OCI-LY1 (cell line): Measurements from ENCODE around the gene FARP1.
A peak's percentile ranks its signal among the peaks of the same experiment; 100 is the strongest.

Experiments
- H2AFZ ChIP-seq: fragments of 200-600 bp; sonication (generic), shearing (Covaris generic); 2 replicates; pipeline ENCODE4 v1.6.0; 2014; ENCODE audit warnings: antibody characterized with exemption, mild to moderate bottlenecking, low read length
- H3F3A ChIP-seq: fragments of 200-600 bp; sonication (generic), shearing (Covaris generic); 2 replicates; pipeline ENCODE4 v1.6.0; 2014; ENCODE audit warnings: mild to moderate bottlenecking, antibody characterized with exemption, low read length, moderate library complexity; ENCODE audit not compliant: insufficient read depth
- H3K27ac ChIP-seq: fragments of 200-600 bp; sonication (generic); 2 replicates; pipeline ENCODE4 v1.5.1; 2014; ENCODE audit warnings: low read length, mixed run types, mild to moderate bottlenecking, low read depth; ENCODE audit not compliant: poor library complexity, severe bottlenecking
- H3K27me3 ChIP-seq: fragments of 200-600 bp; sonication (generic); 2 replicates; pipeline ENCODE4 v1.6.0; 2014; ENCODE audit warnings: antibody characterized with exemption, mild to moderate bottlenecking, low read length, moderate library complexity; ENCODE audit not compliant: insufficient read depth
- H3K36me3 ChIP-seq: fragments of 200-600 bp; sonication (generic); 2 replicates; pipeline ENCODE4 v1.6.1; 2014; ENCODE audit warnings: mild to moderate bottlenecking, antibody characterized with exemption, low read length, moderate library complexity, mixed read lengths; ENCODE audit not compliant: insufficient read depth
- H3K4me1 ChIP-seq: fragments of 200-600 bp; sonication (generic); 2 replicates; pipeline ENCODE4 v1.5.1; 2014; ENCODE audit warnings: mild to moderate bottlenecking, low read length, moderate library complexity; ENCODE audit not compliant: insufficient read depth, severe bottlenecking
- H3K4me2 ChIP-seq: fragments of 200-600 bp; sonication (generic), shearing (Covaris generic); 2 replicates; pipeline ENCODE4 v1.6.1; 2014; ENCODE audit warnings: low read length
- H3K4me3 ChIP-seq: fragments of 200-600 bp; sonication (generic); 2 replicates; pipeline ENCODE4 v1.5.1; 2014; ENCODE audit warnings: low read length, low read depth, mild to moderate bottlenecking, mixed read lengths; ENCODE audit not compliant: poor library complexity, severe bottlenecking
- H3K79me2 ChIP-seq: fragments of 200-600 bp; shearing (Covaris generic); 2 replicates; pipeline ENCODE4 v1.6.1; 2016; ENCODE audit warnings: mixed run types, low read length, mixed read lengths; ENCODE audit not compliant: insufficient read depth
- H3K9ac ChIP-seq: fragments of 200-600 bp; sonication (generic), shearing (Covaris generic); 2 replicates; pipeline ENCODE4 v1.6.1; 2014; ENCODE audit warnings: mild to moderate bottlenecking, low read length, mixed read lengths
- H3K9me2 ChIP-seq: fragments of 200-600 bp; sonication (generic), shearing (Covaris generic); 2 replicates; pipeline ENCODE4 v1.6.1; 2014; ENCODE audit warnings: low read depth, mild to moderate bottlenecking, low read length, mixed read lengths
- H3K9me3 ChIP-seq: fragments of 200-600 bp; shearing (Covaris generic); 2 replicates; pipeline ENCODE4 v1.6.1; 2014; ENCODE audit warnings: low read length, mixed read lengths
- H4K20me1 ChIP-seq: fragments of 200-600 bp; sonication (generic), shearing (Covaris generic); 2 replicates; pipeline ENCODE4 v1.6.0; 2016; ENCODE audit warnings: mild to moderate bottlenecking, low read length; ENCODE audit not compliant: insufficient read depth
- EZH2 ChIP-seq: fragments of 200-600 bp; sonication (generic), shearing (Covaris generic); IDR thresholded peaks from 2 replicates; pipeline ENCODE4 v1.8.0; 2017; ENCODE audit warnings: borderline replicate concordance, mixed run types, mild to moderate bottlenecking, antibody characterized with exemption, low read length, moderate library complexity, mixed read lengths
- TF ChIP-seq, protein P1 (sequence below): fragments of 200-600 bp; sonication (generic), shearing (Covaris generic); IDR thresholded peaks from 2 replicates; pipeline ENCODE4 v1.5.1; 2017; ENCODE audit warnings: mild to moderate bottlenecking, antibody characterized with exemption, low read length, moderate library complexity, mixed read lengths

The FARP1 gene

DNA sequence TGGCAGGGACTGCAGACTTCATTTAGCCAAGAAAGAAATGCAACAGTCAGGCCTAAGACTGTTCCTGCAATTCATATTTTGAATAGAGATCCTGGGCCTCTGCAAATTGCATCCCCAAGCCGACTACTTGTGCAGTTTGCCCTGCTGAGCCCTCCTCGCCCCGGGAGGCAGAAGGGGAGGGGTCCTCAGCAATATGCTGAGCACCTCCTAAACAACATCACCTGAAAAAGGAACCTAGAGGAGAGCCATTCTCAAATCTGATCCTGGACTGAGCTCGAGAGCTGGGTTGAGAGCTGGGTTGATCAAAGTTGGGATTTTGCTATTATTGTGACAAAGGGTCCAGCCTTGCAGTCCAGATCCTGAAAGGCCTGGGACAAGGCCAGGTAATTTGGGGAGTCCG lies 304.2 kb downstream of the FARP1 start:
- no peaks in the 10 kb centered on the region for H4K20me1 ChIP-seq
- H3F3A ChIP-seq: no peaks in the 10 kb centered on the region
- H2AFZ ChIP-seq: no peak overlapping the region
- no peak overlapping the region for H3K4me2 ChIP-seq
- TF ChIP-seq EZH2: no peak
- TF ChIP-seq, protein P1, sequence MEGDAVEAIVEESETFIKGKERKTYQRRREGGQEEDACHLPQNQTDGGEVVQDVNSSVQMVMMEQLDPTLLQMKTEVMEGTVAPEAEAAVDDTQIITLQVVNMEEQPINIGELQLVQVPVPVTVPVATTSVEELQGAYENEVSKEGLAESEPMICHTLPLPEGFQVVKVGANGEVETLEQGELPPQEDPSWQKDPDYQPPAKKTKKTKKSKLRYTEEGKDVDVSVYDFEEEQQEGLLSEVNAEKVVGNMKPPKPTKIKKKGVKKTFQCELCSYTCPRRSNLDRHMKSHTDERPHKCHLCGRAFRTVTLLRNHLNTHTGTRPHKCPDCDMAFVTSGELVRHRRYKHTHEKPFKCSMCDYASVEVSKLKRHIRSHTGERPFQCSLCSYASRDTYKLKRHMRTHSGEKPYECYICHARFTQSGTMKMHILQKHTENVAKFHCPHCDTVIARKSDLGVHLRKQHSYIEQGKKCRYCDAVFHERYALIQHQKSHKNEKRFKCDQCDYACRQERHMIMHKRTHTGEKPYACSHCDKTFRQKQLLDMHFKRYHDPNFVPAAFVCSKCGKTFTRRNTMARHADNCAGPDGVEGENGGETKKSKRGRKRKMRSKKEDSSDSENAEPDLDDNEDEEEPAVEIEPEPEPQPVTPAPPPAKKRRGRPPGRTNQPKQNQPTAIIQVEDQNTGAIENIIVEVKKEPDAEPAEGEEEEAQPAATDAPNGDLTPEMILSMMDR: no peak
- peaks cover 15% of the 10 kb centered on the region; the same call in 1 of the 2 replicates for H3K36me3 ChIP-seq
- H3K27ac ChIP-seq: no peak overlapping the region
- H3K79me2 ChIP-seq: no peaks in the 10 kb centered on the region
- H3K4me1 ChIP-seq: peaks cover 14% of the 10 kb centered on the region
- H3K9ac ChIP-seq: no peak overlapping the region
- no peaks in the 10 kb centered on the region for H3K9me3 ChIP-seq
- H3K4me3 ChIP-seq: no peak overlapping the region
- H3K27me3 ChIP-seq: 0 out of 2 replicates have a peak, but pooled peaks cover 4% of the 10 kb centered on the region
- H3K9me2 ChIP-seq: no peaks in the 10 kb centered on the region

DNA sequence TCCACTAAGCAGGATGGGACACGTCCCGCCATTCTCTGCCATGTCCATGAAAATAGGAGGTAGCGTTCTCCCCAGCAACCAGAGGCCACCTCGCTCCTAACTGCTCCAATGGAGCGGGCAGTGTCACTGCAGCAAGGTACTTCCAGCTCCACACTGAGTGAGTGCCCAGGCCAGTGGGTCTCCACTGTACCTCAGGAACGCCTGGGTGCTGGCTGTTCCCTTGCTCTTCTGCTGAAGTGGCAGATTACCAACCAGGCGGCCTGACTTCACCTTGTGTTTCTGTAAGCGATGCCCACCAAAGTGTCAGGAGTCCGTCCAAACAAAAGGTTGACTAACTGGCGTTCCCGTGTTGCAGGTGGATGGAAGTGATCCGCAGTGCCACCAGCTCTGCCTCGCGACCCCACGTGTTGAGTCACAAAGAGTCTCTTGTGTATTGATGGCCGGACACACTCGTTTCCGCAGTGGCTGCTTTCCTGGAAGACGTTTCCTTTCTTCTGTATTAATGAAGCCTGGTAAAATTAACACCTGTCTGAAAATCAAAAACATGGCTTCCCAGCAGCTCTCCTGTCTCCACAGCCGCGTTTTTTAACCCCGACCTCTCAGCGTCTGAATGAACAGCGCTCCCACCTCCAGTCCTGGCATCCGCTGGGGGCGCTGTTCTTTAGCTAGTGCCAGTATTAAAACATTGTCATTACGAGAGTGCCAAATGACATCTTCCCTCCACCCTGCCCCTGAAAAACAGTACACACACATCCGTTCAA lies 305.2 kb downstream of the FARP1 start:
- H3K4me2 ChIP-seq: peak overlapping the region; percentile 1; the same call in 1 of the 2 replicates
- no peak overlapping the region for H3K9ac ChIP-seq
- peaks cover 14% of the 10 kb centered on the region for H3K4me1 ChIP-seq

DNA sequence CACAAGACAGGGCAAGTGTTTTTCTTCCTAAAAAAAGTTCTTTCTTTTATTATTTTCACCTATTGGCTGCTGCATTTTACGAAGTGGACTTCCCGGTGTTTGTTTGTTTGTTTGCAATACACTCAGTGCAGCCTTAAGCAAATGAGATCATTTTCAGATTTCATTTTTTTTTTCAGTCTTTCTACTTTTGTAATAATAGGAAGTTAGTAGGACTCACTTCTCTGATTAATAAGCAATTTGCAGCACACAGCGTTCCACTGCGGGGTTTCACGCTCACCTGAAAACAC lies 305.7 kb downstream of the FARP1 start:
- peaks cover 14% of the 10 kb centered on the region for H3K4me1 ChIP-seq
- H3K36me3 ChIP-seq: peaks cover 27% of the 10 kb centered on the region; the same call in 1 of the 2 replicates
- H3K27me3 ChIP-seq: no peaks in the 10 kb centered on the region
- no peak overlapping the region for H3K4me3 ChIP-seq
- no peak overlapping the region for H2AFZ ChIP-seq
- no peak overlapping the region for H3K9ac ChIP-seq
- TF ChIP-seq, protein P1: no peak
- TF ChIP-seq EZH2: no peak
- peak overlapping the region; percentile 5 for H3K27ac ChIP-seq
- H4K20me1 ChIP-seq: no peaks in the 10 kb centered on the region
- H3F3A ChIP-seq: no peaks in the 10 kb centered on the region
- no peaks in the 10 kb centered on the region for H3K79me2 ChIP-seq
- no peaks in the 10 kb centered on the region for H3K9me3 ChIP-seq
- no peaks in the 10 kb centered on the region for H3K9me2 ChIP-seq
- H3K4me2 ChIP-seq: peak overlapping the region; percentile 1; the same call in 1 of the 2 replicates

More for the DNA sequence above, 305.2 kb downstream of the FARP1 start:
- H3K27ac ChIP-seq: no peak overlapping the region
- TF ChIP-seq, protein P1: peak; percentile 99
- no peak for TF ChIP-seq EZH2
- 0 out of 2 replicates have a peak, but pooled peaks cover under 1% of the 10 kb centered on the region for H3K27me3 ChIP-seq
- no peak overlapping the region for H3K4me3 ChIP-seq
- no peak overlapping the region for H2AFZ ChIP-seq
- H3K79me2 ChIP-seq: no peaks in the 10 kb centered on the region
- H3F3A ChIP-seq: no peaks in the 10 kb centered on the region
- no peaks in the 10 kb centered on the region for H3K9me3 ChIP-seq
- peaks cover 23% of the 10 kb centered on the region; the same call in 1 of the 2 replicates for H3K36me3 ChIP-seq
- H3K9me2 ChIP-seq: no peaks in the 10 kb centered on the region
- no peaks in the 10 kb centered on the region for H4K20me1 ChIP-seq
